ENCODE data around the gene RAMACL. TPM values are rescaled to one million over a fixed set of nuclear protein-coding genes. Genes with fewer than 3 reads are reported as not detected.

The RAMACL gene
- total RNA-seq, 2 donors from 2014 or later = 4.6 to 4.7 TPM

- DNase-seq (ENCODE audit: low spot score) = no peak
- no peak for TF ChIP-seq CTCF (IDR thresholded peaks at IDR 0.05)
- H3K36me3 ChIP-seq = no peaks in the 10 kb centered on the region
- H3K9me3 ChIP-seq = no peaks in the 10 kb centered on the region
- H3K4me1 ChIP-seq (ENCODE audit: control insufficient read depth in 1 of 2, low read depth in 2 of 2) = no peaks in the 10 kb centered on the region
- ATAC-seq (ENCODE audit: insufficient number of reproducible peaks, low FRiP score, low read depth) = no peak
- no peak overlapping the region for H3K4me3 ChIP-seq
- H3K27ac ChIP-seq = no peak overlapping the region
- no peaks in the 10 kb centered on the region for H3K27me3 ChIP-seq (replicated peaks; ENCODE audit: insufficient read depth)
Measured at GRCh38 chr6:166613027-166613426, 26.5 kb upstream of the RAMACL start.

- H3K27me3 ChIP-seq (replicated peaks; ENCODE audit: insufficient read depth) = no peaks in the 10 kb centered on the region
- ATAC-seq (ENCODE audit: insufficient number of reproducible peaks, low FRiP score, low read depth) (no peak), DNase-seq (ENCODE audit: low spot score) (no peak)
- no peaks in the 10 kb centered on the region for H3K4me1 ChIP-seq (ENCODE audit: control insufficient read depth in 1 of 2, low read depth in 2 of 2)
- no peaks in the 10 kb centered on the region for H3K9me3 ChIP-seq
- no peak overlapping the region for H3K4me3 ChIP-seq
- no peaks in the 10 kb centered on the region for H3K36me3 ChIP-seq
- no peak overlapping the region for H3K27ac ChIP-seq
- TF ChIP-seq CTCF (IDR thresholded peaks at IDR 0.05) = no peak
Measured at GRCh38 chr6:166612471-166612881, 26.0 kb upstream of the RAMACL start.

- no peak overlapping the region for H3K27ac ChIP-seq
- no peaks in the 10 kb centered on the region for H3K27me3 ChIP-seq (replicated peaks; ENCODE audit: insufficient read depth)
- DNase-seq (ENCODE audit: low spot score) (no peak), ATAC-seq (ENCODE audit: insufficient number of reproducible peaks, low FRiP score, low read depth) (no peak)
- no peaks in the 10 kb centered on the region for H3K4me1 ChIP-seq (ENCODE audit: control insufficient read depth in 1 of 2, low read depth in 2 of 2)
- no peaks in the 10 kb centered on the region for H3K9me3 ChIP-seq
- H3K36me3 ChIP-seq = no peaks in the 10 kb centered on the region
- no peak for TF ChIP-seq CTCF (IDR thresholded peaks at IDR 0.05)
- H3K4me3 ChIP-seq = no peak overlapping the region
Measured at GRCh38 chr6:166611631-166612030, 25.2 kb upstream of the RAMACL start.

- Histone ChIP-seq H3K27me3 (replicated peaks; ENCODE audit: insufficient read depth) (no peaks in the 10 kb centered on the region), H3K27ac (no peak overlapping the region), H3K9me3 (no peaks in the 10 kb centered on the region), H3K4me3 (no peak overlapping the region), H3K4me1 (ENCODE audit: control insufficient read depth in 1 of 2, low read depth in 2 of 2) (no peaks in the 10 kb centered on the region), H3K36me3 (no peaks in the 10 kb centered on the region)
- DNase-seq (ENCODE audit: low spot score) (no peak), ATAC-seq (ENCODE audit: insufficient number of reproducible peaks, low FRiP score, low read depth) (no peak)
- no peak for TF ChIP-seq CTCF (IDR thresholded peaks at IDR 0.05)
Measured at GRCh38 chr6:166610069-166610468, 23.6 kb upstream of the RAMACL start.

- no peak for TF ChIP-seq CTCF (IDR thresholded peaks at IDR 0.05)
- no peak for ATAC-seq (ENCODE audit: insufficient number of reproducible peaks, low FRiP score, low read depth)
- H3K4me3 ChIP-seq = no peak overlapping the region
Measured at GRCh38 chr6:166608774-166609173, 22.3 kb upstream of the RAMACL start.

More at GRCh38 chr6:166608774-166609173, 22.3 kb upstream of the RAMACL start:
- Histone ChIP-seq H3K36me3 (no peaks in the 10 kb centered on the region), H3K27me3 (replicated peaks; ENCODE audit: insufficient read depth) (no peaks in the 10 kb centered on the region), H3K4me1 (ENCODE audit: control insufficient read depth in 1 of 2, low read depth in 2 of 2) (no peaks in the 10 kb centered on the region), H3K9me3 (no peaks in the 10 kb centered on the region), H3K27ac (no peak overlapping the region)
- DNase-seq (ENCODE audit: low spot score) = no peak

Measured in thoracic aorta (tissue), 2 donors.